Myocyte (in vitro differentiated cells): ENCODE data around the gene CAMP. TPM values are rescaled to one million over a fixed set of nuclear protein-coding genes. Genes with fewer than 3 reads are reported as not detected.
"Not testable (repeated sequence)": the region's sequence is repeated elsewhere in the genome, so short reads cannot be mapped to it uniquely, and the experiment has no call there.

Source experiments
- DNase-seq: peaks from one replicate; pipeline ENCODE4 v3.0.0-alpha.2; 2012; ENCODE audit warnings: low read depth
- microRNA counts: library from miRNA; unstranded; fragments of <30 nt; microRNA quantifications from one replicate; lab custom pipeline; 2016
- microRNA-seq: library from miRNA; unstranded; fragments of <30 nt; microRNA quantifications from one replicate; pipeline ENCODE4, GENCODE V29; 2016
- total RNA-seq: library from RNA; depleted of rRNA; stranded (reverse); fragments of >200 nt; gene quantifications from 2 replicates; pipeline ENCODE4 v1.2.3, GENCODE V29; 2014

Gene CAMP
- total RNA-seq, 1 donor from 2014 or later, result not detected

DNA sequence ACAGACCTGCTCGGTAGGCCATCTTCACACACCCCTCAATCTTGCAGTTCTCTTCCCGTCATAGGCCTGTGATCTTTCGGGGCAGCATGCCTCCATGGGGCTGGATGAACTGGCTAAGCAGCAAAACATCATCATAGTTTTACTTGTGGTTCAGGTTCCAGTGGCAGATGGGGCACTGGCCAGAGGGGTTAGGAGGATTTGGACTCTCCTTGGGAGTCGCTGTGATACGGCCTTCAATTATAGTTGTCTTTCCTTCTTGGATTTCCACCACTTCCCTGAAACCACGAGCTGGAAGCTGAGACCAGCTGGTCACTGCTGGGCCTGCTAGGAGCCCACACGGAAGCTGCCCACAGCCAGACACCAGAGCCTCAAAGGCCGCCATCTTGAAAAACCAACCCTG lies 33.3 kb downstream of the CAMP start:
- DNase-seq, result peak; percentile 63

DNA sequence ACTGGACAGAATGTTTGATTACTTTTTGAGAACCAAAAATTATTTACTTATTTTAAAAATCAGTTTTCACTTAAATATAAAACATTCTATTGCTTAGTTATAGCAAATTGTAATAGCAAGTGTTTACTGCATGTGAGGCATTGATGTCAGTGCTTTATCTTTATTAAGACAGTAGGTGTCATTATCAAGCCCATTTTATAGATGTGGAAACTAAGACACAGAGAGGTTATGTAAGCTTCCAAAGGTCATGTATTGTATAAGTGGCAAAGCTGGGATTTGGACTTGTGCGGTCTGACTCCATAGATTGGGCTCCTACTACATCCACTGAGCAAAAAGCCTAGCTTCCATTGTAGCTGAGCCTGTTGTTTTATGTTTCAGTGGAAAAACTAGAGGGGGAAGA lies 35.2 kb downstream of the CAMP start:
- no peak for DNase-seq

DNA sequence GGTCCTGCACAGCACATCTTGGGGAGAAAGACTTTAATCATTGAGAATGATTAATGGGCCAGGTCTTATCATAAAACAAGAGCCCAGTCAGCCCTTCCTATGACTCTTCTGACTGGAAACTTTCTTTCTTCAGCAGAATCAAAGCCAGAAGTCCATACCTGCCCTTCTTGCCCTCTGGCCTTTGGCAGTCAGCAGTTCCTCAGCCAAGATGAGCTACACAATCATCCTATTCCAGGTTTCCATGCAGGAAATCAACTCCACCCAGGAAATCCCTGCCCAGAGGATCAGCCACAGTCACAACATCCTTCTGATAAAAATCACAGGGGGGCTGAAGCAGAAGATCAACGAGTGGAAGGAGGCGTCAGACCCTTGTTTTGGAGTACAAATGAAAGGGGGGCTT lies 44.5 kb downstream of the CAMP start:
- no peak for DNase-seq

DNA sequence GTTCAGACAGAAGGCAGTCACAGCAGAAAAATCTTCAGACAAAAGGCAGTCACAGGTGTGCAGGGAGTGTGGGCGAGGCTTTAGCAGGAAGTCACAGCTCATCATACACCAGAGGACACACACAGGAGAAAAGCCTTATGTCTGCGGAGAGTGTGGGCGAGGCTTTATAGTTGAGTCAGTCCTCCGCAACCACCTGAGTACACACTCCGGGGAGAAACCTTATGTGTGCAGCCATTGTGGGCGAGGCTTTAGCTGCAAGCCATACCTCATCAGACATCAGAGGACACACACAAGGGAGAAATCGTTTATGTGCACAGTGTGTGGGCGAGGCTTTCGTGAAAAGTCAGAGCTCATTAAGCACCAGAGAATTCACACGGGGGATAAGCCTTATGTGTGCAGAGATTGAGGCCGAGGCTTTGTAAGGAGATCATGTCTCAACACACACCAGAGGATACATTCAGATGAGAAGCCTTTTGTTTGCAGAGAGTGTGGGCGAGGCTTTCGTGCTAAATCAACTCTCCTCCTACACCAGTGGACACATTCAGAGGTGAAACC lies 45.2 kb downstream of the CAMP start:
- DNase-seq, result no peak

DNA sequence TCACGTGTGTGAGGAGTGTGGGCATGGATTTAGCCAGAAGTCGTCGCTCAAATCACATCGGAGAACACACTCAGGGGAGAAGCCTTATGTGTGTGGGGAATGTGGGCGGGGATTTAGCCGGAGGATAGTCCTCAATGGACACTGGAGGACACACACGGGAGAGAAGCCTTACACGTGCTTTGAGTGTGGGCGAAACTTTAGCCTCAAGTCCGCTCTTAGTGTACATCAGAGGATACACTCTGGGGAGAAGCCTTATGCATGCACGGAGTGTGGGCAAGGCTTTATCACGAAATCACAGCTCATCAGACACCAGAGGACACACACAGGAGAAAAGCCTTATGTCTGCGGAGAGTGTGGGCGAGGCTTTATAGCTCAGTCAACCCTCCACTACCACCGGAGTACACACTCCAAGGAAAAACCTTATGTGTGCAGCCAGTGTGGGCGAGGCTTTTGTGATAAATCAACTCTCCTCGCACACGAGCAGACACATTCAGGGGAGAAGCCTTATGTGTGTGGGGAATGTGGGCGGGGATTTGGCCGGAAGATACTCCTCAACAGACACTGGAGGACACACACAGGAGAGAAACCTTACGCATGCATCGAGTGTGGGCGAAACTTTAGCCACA lies 45.8 kb downstream of the CAMP start:
- no peak for DNase-seq

DNA sequence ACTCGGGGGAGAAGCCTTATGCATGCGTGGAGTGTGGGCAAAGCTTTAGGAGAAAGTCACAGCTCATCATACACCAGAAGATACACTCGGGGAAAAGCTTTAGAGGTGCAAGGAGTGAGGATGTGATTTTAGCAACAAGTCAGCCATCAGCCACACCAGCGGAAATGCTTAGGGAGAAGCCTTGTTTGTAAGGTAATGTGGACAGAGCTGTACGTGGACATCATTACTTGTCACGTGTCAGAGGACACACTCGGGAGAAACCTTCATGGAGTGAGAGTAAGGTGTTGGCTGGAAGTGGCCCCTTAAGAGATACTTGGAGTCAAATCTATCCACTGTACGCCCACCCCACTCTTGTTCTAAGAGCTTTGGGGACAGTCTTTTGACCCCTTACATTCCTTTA lies 46.3 kb downstream of the CAMP start:
- DNase-seq, result no peak

DNA sequence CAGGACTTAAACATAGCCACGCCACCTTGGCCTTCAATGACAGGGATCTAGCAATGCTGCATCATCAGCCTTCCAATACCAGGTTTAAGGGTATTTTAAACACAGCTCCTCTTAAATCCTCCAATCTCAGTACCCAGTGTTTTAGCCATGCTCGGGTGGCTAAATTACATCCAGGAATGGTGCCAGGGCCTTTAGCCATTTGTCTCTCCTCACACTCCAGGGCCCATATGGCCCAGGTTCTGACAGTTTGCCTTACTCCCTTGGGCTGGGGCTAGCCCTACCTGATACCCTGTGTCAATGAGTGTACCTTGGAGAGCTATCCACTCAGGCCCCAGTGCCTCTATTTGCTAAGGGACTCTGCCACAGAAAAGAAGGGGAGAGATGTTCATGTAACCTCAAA lies 47.0 kb downstream of the CAMP start:
- no peak for DNase-seq

DNA sequence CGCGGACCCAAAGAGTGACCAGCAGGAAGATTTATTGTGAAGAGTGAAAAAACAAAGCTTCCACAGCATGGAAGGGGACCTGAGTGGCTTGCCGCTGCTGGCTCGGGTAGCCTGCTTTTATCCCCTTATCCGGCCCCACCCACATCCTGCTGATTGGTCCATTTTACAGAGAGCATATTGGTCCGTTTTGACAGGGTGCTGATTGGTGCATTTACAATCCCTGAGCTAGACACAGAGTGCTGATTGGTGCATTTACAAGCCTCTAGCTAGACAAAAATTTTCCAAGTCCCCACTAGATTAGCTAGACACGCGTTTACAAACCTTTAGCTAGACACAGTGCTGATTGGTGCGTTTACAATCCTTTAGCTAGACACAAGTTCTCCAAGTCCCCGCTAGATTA lies 47.9 kb downstream of the CAMP start:
- not testable (repeated sequence) for DNase-seq

DNA sequence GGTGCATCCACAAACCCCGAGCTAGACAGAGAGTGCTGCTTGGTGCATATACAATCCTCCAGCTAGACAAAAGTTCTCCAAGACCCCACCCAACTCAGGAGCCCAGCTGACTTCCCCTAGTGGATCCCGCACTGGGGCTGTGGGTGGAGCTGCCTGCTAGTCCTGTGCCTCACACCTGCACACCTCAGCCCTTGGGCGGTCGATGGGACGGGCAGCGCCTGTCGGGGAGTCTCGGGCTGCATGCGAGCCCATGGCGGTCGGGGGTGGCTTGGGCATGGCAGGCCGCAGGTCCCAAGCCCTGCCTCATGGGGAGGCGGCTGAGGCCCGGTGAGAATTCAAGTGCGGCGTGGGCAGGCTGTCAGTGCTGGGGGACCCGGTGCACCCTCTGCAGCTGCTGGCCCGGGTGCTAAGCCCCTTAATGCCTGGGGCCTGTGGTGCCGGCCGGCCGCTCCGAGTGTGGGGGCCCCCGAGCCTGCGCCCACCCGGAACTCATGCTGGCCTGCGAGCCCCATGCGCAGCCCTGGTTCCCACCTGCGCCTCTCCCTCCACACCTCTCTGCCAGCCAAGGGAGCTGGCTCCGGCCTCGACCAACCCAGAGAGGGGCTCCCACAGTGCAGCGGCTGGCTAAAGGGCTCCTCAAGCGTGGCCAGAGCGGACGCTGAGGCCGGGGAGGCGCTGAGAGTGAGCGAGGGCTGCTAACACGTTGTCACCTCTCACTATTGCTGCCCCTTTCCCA lies 48.6 kb downstream of the CAMP start:
- DNase-seq, result no peak

DNA sequence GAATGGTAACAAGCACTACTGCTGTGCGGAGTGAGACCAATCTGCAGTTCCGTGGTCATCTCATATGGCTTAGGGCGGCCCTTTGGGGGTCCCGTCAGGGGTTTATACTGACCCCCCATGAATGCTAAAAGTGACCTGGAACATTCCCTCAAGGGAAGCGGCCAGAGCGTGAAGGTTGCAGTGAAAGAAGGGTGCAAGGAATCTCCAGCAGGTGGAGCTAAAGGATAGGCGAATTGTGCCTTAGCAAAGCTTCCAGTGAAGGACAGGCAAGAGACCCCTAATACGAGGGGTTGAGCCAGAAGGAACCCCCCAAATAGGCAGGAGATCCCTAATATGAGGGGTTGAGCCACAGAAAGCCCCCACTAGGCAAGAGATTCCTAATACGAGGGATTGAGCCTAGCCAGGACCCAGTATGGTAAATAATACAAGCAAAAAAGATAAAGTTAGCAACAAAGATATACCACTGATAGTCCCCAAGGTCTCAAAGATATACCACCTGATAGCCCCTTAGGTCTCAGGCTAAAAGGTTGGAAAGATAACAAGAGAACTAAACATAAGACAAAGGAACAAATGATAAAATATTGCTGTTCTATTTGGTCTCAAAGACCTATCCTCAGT lies 50.4 kb downstream of the CAMP start:
- DNase-seq, result peak; percentile 71

DNA sequence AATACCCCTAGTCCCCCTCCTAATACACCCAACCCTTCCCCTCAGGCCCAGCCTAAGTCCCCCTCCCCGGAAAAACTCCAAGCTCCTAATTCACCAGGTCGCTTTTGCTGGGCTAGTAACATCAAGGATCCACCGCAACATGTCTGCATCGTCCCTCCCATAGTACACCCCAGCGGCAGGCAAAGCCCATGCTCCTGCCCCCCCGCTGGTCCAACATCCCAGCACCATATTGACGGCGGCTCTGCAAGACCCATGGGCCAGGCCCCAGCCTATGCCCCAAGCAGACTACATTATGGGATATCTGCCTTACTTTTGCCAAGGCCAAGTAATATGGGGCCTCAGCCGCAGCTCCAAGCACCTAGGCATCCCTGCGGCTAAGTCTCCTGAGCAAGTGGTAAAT lies 51.2 kb downstream of the CAMP start:
- no peak for DNase-seq

MicroRNA genes within 50 kb of the gene (microRNA counts, 767-probe panel; counts per million panel counts)
- not detected for microRNA hsa-miR-4443 (lab: Ali Mortazavi, UCI)

Small RNA genes lying within 50 kb of the gene (microRNA-seq; reads per million reads assigned to microRNA genes)
- gene MIR4443, result 0.65 reads per million

Other genes starting within 250 kb of the CAMP start
- gene MAP4, start 207.1 kb upstream of the CAMP start, total RNA-seq, result 210 and 343 TPM in 2 replicates
- 2.2 and 2.5 TPM in 2 replicates for gene CDC25A, start 35.1 kb upstream of the CAMP start, total RNA-seq
- gene ZNF589, start 17.6 kb downstream of the CAMP start, total RNA-seq, result 8.6 and 8.9 TPM in 2 replicates
- gene NME6, start 77.9 kb downstream of the CAMP start, total RNA-seq, result 21.0 and 24.1 TPM in 2 replicates
- not detected in 2 replicates for gene SPINK8, start 110.2 kb downstream of the CAMP start, total RNA-seq
- 0.21 TPM in 1 of 2 replicates, not detected in the other for gene FBXW12, start 148.7 kb downstream of the CAMP start, total RNA-seq
- gene PLXNB1, start 206.6 kb downstream of the CAMP start, total RNA-seq, result 59.2 and 75.7 TPM in 2 replicates
- gene CCDC51, start 216.6 kb downstream of the CAMP start, total RNA-seq, result 26.2 and 39.4 TPM in 2 replicates
- 195 and 221 TPM in 2 replicates for gene TMA7, start 216.8 kb downstream of the CAMP start, total RNA-seq
- 7.8 and 10.4 TPM in 2 replicates for gene ATRIP, start 223.2 kb downstream of the CAMP start, total RNA-seq